Activated T-cell treated with anti-CD3 and anti-CD28 coated beads for 24 hours (primary cell): Measurements from ENCODE around the gene DDX47.
"Not testable (repeated sequence)": the region's sequence is repeated elsewhere in the genome, so short reads cannot be mapped to it uniquely, and the experiment has no call there.

Experiments used
- DNase-seq: peaks from one replicate; pipeline ENCODE4 v3.0.0-alpha.2; 2020; ENCODE audit warnings: low read depth

Gene DDX47

DNA sequence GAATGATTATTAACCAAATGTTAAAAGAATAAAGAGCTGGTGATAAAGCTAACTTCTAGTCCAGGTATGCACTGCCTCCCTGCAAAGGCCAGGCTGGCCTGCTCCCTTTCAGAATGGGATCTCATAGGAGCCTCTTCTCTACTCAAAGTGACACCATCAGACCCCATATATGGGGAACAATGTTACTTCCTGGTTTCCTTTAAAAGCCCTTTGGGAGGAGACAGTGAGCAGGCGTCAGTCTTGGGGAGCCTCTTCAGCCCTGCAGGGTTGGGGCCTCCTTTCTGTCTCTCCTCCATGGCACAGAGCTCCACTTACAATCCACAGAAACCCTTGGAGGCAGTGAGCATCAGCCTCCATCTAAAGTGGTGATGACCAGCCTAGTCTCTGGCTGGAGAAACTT is 60.9 kb downstream of the DDX47 start:
- DNase-seq = no peak

DNA sequence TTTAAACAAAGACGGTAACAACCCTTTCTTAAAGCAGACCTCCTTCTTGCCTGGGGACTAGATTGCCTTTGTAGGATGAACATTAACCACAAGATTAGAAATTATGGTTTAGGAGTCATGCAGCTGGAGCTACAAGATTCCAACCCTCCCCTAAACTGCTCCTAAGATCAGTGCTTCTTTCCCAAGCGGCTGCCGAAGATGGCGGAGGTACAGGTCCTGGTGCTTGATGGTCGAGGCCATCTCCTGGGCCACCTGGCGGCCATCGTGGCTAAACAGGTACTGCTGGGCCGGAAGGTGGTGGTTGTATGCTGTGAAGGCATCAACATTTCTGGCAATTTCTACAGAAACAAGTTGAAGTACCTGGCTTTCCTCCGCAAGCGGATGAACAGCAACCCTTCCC is 62.2 kb downstream of the DDX47 start:
- DNase-seq = not testable (repeated sequence)

DNA sequence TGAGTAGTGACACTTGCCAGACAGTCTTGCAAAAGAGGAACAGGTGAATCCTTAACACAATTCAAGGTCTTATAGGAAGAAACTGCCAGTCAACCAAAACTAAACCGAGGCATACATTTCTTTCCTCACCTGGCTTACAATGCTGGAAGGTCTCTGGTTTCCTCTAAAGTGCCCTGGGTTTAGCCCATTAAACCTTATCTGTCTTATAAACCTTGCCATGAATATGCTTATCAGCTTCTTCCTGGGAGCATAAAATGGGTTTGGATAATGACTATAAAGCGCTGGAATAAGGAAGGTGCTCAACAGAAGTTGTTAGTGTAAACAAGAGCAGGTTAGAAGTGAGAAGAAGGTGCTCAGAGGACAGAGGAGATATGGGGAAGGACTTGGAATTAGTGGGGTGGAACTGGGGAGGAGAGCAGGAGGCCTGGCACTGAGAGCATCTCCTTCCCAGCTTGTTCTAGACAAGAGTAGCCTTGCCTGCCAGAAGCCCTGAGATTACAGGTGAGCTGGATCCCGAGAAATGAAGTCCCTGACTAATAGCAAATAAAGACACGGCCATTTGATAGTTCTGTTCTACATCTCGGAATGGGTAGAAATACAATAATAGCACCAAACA is 64.1 kb downstream of the DDX47 start:
- no peak for DNase-seq

DNA sequence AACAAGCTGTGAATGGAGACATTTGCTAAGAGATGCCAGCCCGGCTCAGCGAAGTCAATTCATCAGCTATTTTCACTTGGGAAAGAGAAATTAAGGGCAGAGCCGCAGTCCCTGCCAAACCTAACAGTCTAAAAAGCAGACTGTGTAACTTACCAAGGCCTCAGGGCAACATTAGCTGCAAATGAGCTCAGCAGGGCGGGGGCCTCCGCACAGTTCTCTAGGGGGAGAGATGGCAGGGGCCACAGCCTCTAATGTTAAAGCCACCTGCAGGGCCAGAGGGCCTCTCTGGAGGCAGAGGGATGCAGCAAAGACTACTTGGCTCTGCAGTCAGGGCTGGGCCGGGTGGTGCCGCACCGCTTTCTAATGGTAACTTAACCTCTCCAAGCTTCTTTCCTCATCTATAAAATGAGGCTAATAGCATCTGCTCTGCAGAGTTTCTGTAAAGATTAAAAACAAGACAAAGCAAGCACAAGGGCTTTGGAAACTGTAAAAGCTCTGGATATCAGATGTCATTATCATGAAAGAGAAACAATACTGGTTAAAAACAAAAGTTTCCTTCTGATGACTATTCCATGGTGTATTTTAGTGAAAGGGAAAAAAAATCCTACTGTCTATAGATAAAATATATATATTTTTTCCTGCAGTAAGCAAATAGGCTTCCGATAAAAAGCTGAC is 64.8 kb downstream of the DDX47 start:
- DNase-seq = no peak
